ENCODE measurements around the gene UVSSA.
A peak's percentile ranks its signal among the peaks of the same experiment; 100 is the strongest.

Gene UVSSA

GRCh38 chr4:1358421-1359143 is 11.6 kb downstream of the UVSSA start:
- H3K36me3 ChIP-seq (ENCODE audit: control insufficient read depth, insufficient read depth, low read length), result peaks cover 28% of the 10 kb centered on the region
- no peak overlapping the region for H3K4me3 ChIP-seq (ENCODE audit: low read depth, low read length)
- H3K9ac ChIP-seq (ENCODE audit: low read depth, low read length), result no peak overlapping the region
- no peaks in the 10 kb centered on the region for H3K27me3 ChIP-seq (ENCODE audit: control insufficient read depth, insufficient read depth, low read length)
- no peaks in the 10 kb centered on the region for H3K9me3 ChIP-seq (ENCODE audit: control insufficient read depth, insufficient read depth, low read length)
- no peaks in the 10 kb centered on the region for H3K4me1 ChIP-seq (ENCODE audit: control insufficient read depth, insufficient read depth, low read length)

GRCh38 chr4:1359144-1359501 is 12.1 kb downstream of the UVSSA start:
- H3K9me3 ChIP-seq (ENCODE audit: control insufficient read depth, insufficient read depth, low read length), result no peaks in the 10 kb centered on the region
- H3K4me1 ChIP-seq (ENCODE audit: control insufficient read depth, insufficient read depth, low read length), result no peaks in the 10 kb centered on the region
- no peak overlapping the region for H3K4me3 ChIP-seq (ENCODE audit: low read depth, low read length)
- peaks cover 28% of the 10 kb centered on the region for H3K36me3 ChIP-seq (ENCODE audit: control insufficient read depth, insufficient read depth, low read length)
- no peak overlapping the region for H3K9ac ChIP-seq (ENCODE audit: low read depth, low read length)
- no peaks in the 10 kb centered on the region for H3K27me3 ChIP-seq (ENCODE audit: control insufficient read depth, insufficient read depth, low read length)

GRCh38 chr4:1359976-1360375 is 13.0 kb downstream of the UVSSA start:
- Histone ChIP-seq H3K9me3 (ENCODE audit: control insufficient read depth, insufficient read depth, low read length) (no peaks in the 10 kb centered on the region), H3K4me1 (ENCODE audit: control insufficient read depth, insufficient read depth, low read length) (no peaks in the 10 kb centered on the region), H3K9ac (ENCODE audit: low read depth, low read length) (peak overlapping the region; percentile 37), H3K4me3 (ENCODE audit: low read depth, low read length) (no peak overlapping the region), H3K36me3 (ENCODE audit: control insufficient read depth, insufficient read depth, low read length) (peaks cover 26% of the 10 kb centered on the region), H3K27me3 (ENCODE audit: control insufficient read depth, insufficient read depth, low read length) (no peaks in the 10 kb centered on the region)

GRCh38 chr4:1360423-1361283 is 13.6 kb downstream of the UVSSA start:
- no peaks in the 10 kb centered on the region for H3K9me3 ChIP-seq (ENCODE audit: control insufficient read depth, insufficient read depth, low read length)
- H3K36me3 ChIP-seq (ENCODE audit: control insufficient read depth, insufficient read depth, low read length), result peaks cover 26% of the 10 kb centered on the region
- H3K9ac ChIP-seq (ENCODE audit: low read depth, low read length), result no peak overlapping the region
- no peaks in the 10 kb centered on the region for H3K4me1 ChIP-seq (ENCODE audit: control insufficient read depth, insufficient read depth, low read length)
- H3K27me3 ChIP-seq (ENCODE audit: control insufficient read depth, insufficient read depth, low read length), result no peaks in the 10 kb centered on the region
- no peak overlapping the region for H3K4me3 ChIP-seq (ENCODE audit: low read depth, low read length)

GRCh38 chr4:1361431-1361830 is 14.4 kb downstream of the UVSSA start:
- H3K9me3 ChIP-seq (ENCODE audit: control insufficient read depth, insufficient read depth, low read length), result no peaks in the 10 kb centered on the region
- H3K4me1 ChIP-seq (ENCODE audit: control insufficient read depth, insufficient read depth, low read length), result no peaks in the 10 kb centered on the region
- peaks cover 18% of the 10 kb centered on the region for H3K36me3 ChIP-seq (ENCODE audit: control insufficient read depth, insufficient read depth, low read length)
- H3K9ac ChIP-seq (ENCODE audit: low read depth, low read length), result no peak overlapping the region
- no peaks in the 10 kb centered on the region for H3K27me3 ChIP-seq (ENCODE audit: control insufficient read depth, insufficient read depth, low read length)
- H3K4me3 ChIP-seq (ENCODE audit: low read depth, low read length), result no peak overlapping the region

- peaks cover 14% of the 10 kb centered on the region for H3K36me3 ChIP-seq (ENCODE audit: control insufficient read depth, insufficient read depth, low read length)
- H3K4me3 ChIP-seq (ENCODE audit: low read depth, low read length), result no peak overlapping the region
- no peaks in the 10 kb centered on the region for H3K27me3 ChIP-seq (ENCODE audit: control insufficient read depth, insufficient read depth, low read length)
- H3K9ac ChIP-seq (ENCODE audit: low read depth, low read length), result no peak overlapping the region
- no peaks in the 10 kb centered on the region for H3K9me3 ChIP-seq (ENCODE audit: control insufficient read depth, insufficient read depth, low read length)
- no peaks in the 10 kb centered on the region for H3K4me1 ChIP-seq (ENCODE audit: control insufficient read depth, insufficient read depth, low read length)
Measured at GRCh38 chr4:1362046-1362445, 15.0 kb downstream of the UVSSA start.

GRCh38 chr4:1362521-1362920 is 15.5 kb downstream of the UVSSA start:
- Histone ChIP-seq H3K27me3 (ENCODE audit: control insufficient read depth, insufficient read depth, low read length) (no peaks in the 10 kb centered on the region), H3K4me1 (ENCODE audit: control insufficient read depth, insufficient read depth, low read length) (no peaks in the 10 kb centered on the region), H3K9ac (ENCODE audit: low read depth, low read length) (no peak overlapping the region), H3K4me3 (ENCODE audit: low read depth, low read length) (no peak overlapping the region), H3K36me3 (ENCODE audit: control insufficient read depth, insufficient read depth, low read length) (peaks cover 13% of the 10 kb centered on the region), H3K9me3 (ENCODE audit: control insufficient read depth, insufficient read depth, low read length) (no peaks in the 10 kb centered on the region)

GRCh38 chr4:1363513-1363912 is 16.5 kb downstream of the UVSSA start:
- Histone ChIP-seq H3K9me3 (ENCODE audit: control insufficient read depth, insufficient read depth, low read length) (no peaks in the 10 kb centered on the region), H3K4me1 (ENCODE audit: control insufficient read depth, insufficient read depth, low read length) (no peaks in the 10 kb centered on the region), H3K9ac (ENCODE audit: low read depth, low read length) (no peak overlapping the region), H3K36me3 (ENCODE audit: control insufficient read depth, insufficient read depth, low read length) (peaks cover 5% of the 10 kb centered on the region), H3K4me3 (ENCODE audit: low read depth, low read length) (no peak overlapping the region), H3K27me3 (ENCODE audit: control insufficient read depth, insufficient read depth, low read length) (no peaks in the 10 kb centered on the region)

- Histone ChIP-seq H3K9me3 (ENCODE audit: control insufficient read depth, insufficient read depth, low read length) (no peaks in the 10 kb centered on the region), H3K9ac (ENCODE audit: low read depth, low read length) (no peak overlapping the region), H3K36me3 (ENCODE audit: control insufficient read depth, insufficient read depth, low read length) (peaks cover 8% of the 10 kb centered on the region), H3K4me3 (ENCODE audit: low read depth, low read length) (no peak overlapping the region), H3K4me1 (ENCODE audit: control insufficient read depth, insufficient read depth, low read length) (no peaks in the 10 kb centered on the region), H3K27me3 (ENCODE audit: control insufficient read depth, insufficient read depth, low read length) (no peaks in the 10 kb centered on the region)
Measured at GRCh38 chr4:1364217-1364616, 17.2 kb downstream of the UVSSA start.

- H3K36me3 ChIP-seq (ENCODE audit: control insufficient read depth, insufficient read depth, low read length), result peaks cover 8% of the 10 kb centered on the region
Measured at GRCh38 chr4:1364748-1365147, 17.7 kb downstream of the UVSSA start.

GRCh38 chr4:1365271-1366178 is 18.5 kb downstream of the UVSSA start:
- H3K4me3 ChIP-seq (ENCODE audit: low read depth, low read length), result no peak overlapping the region
- peaks cover 8% of the 10 kb centered on the region for H3K36me3 ChIP-seq (ENCODE audit: control insufficient read depth, insufficient read depth, low read length)
- no peaks in the 10 kb centered on the region for H3K9me3 ChIP-seq (ENCODE audit: control insufficient read depth, insufficient read depth, low read length)
- H3K4me1 ChIP-seq (ENCODE audit: control insufficient read depth, insufficient read depth, low read length), result no peaks in the 10 kb centered on the region
- H3K9ac ChIP-seq (ENCODE audit: low read depth, low read length), result no peak overlapping the region
- H3K27me3 ChIP-seq (ENCODE audit: control insufficient read depth, insufficient read depth, low read length), result no peaks in the 10 kb centered on the region

More at GRCh38 chr4:1364748-1365147, 17.7 kb downstream of the UVSSA start:
- Histone ChIP-seq H3K27me3 (ENCODE audit: control insufficient read depth, insufficient read depth, low read length) (no peaks in the 10 kb centered on the region), H3K4me1 (ENCODE audit: control insufficient read depth, insufficient read depth, low read length) (no peaks in the 10 kb centered on the region), H3K9ac (ENCODE audit: low read depth, low read length) (no peak overlapping the region), H3K4me3 (ENCODE audit: low read depth, low read length) (no peak overlapping the region), H3K9me3 (ENCODE audit: control insufficient read depth, insufficient read depth, low read length) (no peaks in the 10 kb centered on the region)
